ENCODE measurements around the gene FBXL15.
"Not testable (repeated sequence)": the region's sequence is repeated elsewhere in the genome, so short reads cannot be mapped to it uniquely, and the experiment has no call there.

The FBXL15 gene

GRCh38 chr10:102431452-102432124 is 11.0 kb downstream of the FBXL15 start:
- DNase-seq: no peak

GRCh38 chr10:102432162-102432950 is 11.7 kb downstream of the FBXL15 start, which contains the start of gene CUEDC2:
Gene CUEDC2, minus strand, starts transcription at chr10:102432574. Its CDS starts 7,386 bp downstream, at chr10:102425188.
- peak; percentile 100 for DNase-seq

- peak; percentile 71 for DNase-seq
These were observed 13.0 kb downstream of the FBXL15 start for GRCh38 chr10:102433619-102434046.

DNA sequence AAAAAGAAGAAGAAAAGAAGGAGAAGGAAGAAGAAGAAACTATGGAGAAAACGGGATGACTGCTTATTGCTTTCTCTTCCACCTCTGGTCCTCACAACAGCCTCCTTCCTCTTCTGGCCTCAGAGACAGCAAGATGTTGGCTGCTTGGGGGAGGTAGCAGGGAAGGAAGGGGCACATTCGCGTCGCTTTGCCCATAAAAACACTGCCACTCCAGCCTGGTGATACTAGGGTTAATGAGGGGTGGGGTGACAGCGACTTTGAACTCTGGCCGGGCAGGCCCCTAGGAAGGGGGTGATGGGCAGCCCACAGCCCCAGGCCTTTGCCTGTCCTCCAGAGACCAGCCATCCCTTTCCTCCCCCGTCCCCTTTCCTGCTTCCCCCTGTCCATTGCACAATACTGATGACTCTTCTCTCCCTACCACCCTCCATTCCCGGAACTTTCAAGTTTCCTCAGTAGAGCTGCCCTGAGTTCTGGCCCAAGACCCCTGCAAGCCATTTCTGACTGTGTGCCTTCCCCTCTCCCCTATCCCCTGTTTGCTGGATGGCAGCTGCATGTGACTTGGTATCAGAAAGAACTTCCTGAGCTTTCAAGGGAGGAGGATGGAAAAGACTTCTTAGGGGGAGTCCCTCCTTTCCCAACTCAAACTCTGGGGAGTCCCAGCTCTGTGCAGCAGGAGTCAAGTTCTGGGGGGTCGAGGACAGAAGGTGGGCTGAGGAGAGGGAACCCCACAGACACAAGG is 13.9 kb downstream of the FBXL15 start:
- no peak for DNase-seq

DNA sequence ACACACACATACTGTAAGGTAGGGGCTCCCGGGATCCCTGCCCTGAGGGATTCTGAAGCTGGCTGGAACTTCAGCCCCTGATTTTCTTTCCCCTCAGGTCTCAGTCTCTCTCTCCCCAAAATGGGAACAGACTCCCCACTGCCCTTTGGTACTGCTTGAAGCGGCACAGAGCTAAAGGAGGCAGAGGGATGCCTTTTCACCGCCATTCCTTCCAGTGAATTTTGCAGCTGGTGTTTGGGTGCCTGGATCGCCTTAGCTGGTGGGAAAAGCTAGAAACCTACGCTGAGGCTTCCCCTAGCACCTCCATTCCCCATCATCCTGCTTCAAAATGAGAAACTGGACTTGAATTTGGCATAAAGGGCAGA is 14.5 kb downstream of the FBXL15 start:
- no peak for DNase-seq

GRCh38 chr10:102435529-102436233 is 15.0 kb downstream of the FBXL15 start:
- peak; percentile 79 for DNase-seq

DNA sequence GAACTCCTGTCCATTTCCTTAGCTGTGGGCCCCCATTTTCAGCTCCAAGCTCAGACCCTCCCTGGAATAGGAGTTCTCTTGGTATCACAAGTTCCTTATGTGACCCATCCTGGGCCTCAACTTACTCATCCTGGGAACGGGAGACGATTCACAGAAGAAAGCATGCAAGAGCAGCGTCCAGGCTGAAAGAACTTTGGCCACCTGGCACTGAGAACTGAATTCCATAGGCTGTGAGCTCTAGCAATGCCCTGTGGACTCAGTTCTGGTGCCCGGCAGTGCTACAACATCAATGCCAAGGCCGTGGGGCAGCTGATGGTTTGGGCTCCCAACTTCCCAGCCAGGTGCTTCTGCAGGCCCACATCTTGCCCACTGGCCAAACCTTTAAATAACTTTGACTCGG is 15.7 kb downstream of the FBXL15 start:
- DNase-seq: no peak

GRCh38 chr10:102437515-102437914 is 16.9 kb downstream of the FBXL15 start:
- no peak for DNase-seq

GRCh38 chr10:102438374-102438773 is 17.7 kb downstream of the FBXL15 start:
- DNase-seq: no peak

DNA sequence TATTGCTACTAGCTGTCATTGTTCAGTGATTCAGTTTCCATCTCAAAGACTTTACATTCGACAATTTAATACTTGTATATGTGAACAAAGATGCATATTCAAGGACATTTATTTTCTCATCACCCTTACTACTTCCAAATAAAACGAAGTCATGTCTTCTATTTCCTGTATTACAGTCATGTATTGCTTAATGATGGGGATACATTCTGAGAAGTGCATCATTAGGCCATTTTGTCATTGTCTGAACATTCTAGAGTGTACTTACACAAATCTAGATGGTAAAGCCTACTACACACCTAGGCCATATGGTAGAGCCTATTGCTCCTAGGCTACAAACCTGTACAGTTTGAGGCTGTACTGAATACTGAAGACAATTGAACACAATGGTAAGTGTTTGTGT is 24.2 kb downstream of the FBXL15 start:
- DNase-seq: no peak

GRCh38 chr10:102449321-102450123 is 28.9 kb downstream of the FBXL15 start:
- DNase-seq: peak; percentile 88

GRCh38 chr10:102450124-102450373 is 29.4 kb downstream of the FBXL15 start:
- no peak for DNase-seq

DNA sequence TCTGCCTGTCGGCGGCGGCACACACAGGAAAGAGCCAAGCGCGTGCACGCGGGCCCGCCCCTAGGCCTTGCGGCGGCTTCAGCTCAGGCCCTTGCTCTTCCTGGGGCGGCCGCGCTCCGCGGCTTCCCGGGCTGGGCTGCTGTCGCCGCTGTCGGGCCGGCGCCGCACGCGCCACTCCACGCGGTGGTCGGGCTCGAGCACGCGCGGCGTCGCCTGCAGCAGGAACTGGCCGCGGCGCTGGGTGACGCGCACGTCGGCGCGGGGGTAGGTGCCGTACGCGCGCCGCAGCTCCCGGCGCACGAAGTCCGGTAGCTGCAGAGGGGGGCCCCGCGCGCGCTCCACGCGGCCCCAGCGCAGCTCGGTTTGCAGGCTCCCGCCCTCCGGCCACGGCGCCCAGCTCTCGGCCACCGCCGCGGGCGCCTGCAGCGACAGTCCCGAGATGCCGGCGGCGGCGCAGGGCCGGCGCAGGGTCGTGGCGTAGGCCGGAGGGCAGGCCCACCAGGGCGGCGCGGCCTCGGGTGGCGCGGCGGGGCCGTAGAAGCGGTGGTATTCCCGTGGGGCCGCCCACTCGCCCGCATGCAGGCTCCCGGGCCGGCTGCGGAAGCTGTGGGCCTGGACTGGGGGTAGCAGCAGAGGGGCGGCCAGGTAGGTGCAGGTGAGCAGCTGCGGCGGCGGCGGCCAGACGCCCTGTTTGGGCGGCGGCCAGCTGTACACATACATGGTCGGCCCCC is 29.9 kb downstream of the FBXL15 start:
- DNase-seq: peak; percentile 92

- DNase-seq: peak; percentile 69
These were observed 30.7 kb downstream of the FBXL15 start, which contains the start of gene C10orf95 for GRCh38 chr10:102451105-102451969. Gene C10orf95, minus strand, starts transcription at chr10:102451543. Its CDS starts 450 bp downstream, at chr10:102451093.

DNA sequence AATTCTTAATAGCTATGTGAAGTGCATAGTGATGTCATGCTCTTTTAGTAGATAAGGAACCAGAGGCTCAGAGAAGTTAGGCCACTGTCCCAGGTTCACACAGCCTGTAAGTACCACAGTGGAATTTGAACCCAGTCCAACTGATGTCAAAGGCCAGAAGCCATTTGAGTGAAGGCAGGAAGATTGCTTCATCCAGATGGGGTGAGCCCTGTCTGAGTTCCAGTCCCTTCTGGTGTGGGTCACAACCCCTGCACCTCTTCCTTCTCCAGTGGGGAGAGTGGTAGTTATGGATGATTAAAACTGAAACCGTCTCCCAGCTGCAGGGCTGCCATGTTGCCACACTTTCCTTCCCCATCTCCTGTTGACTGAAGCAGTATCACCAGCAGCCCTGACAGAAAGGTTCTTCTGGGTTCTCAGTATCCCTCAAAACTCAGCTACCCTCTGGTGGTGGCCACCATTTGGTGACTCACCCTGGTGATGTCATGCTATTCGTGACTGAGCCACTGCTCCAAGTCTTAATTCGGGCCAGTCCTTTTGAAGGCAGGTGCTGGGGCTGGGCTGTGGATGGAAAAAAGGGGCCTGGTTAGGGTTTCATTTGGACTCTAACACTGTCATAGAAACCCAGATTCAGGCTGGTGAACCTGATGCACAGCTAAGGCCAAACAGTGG is 32.2 kb downstream of the FBXL15 start:
- peak; percentile 80 for DNase-seq

GRCh38 chr10:102453502-102453901 is 32.9 kb downstream of the FBXL15 start:
- DNase-seq: no peak

DNA sequence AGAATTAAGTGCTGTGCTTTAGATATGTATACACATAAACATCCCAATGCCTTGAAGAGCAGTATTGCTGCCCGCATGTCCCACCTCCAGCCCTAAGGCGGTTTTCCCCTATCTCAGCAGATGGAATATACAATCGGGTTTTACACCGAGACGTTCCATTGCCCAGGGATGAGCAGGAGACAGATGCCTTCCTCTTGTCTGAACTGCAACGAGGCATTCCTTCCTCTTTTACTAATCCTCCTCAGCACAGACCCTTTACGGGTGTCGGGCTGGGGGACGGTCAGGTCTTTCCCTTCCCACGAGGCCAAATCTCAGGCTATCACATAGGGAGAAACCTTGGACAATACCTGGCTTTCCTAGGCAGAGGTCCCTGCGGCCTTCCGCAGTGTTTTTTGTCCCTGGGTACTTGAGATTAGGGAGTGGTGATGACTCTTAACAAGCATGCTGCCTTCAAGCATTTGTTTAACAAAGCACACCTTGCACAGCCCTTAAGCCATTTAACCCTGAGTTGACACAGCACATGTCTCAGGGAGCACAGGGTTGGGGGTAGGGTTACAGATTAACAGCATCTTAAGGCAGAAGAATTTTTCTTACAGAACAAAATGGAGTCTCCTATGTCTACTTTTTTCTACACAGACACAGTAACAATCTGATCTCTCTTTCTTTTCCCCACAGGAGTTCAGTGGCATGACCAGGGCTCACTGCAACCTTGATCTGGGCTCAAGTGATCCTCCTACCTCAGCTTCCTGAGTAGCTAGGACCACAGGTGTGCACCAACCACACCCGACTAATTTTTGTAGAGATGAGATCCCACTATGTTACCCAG is 34.2 kb downstream of the FBXL15 start:
- DNase-seq: not testable (repeated sequence)

GRCh38 chr10:102455893-102456471 is 35.3 kb downstream of the FBXL15 start:
- no peak for DNase-seq

Measured in activated CD8-positive, alpha-beta memory T cell treated with anti-CD3 and anti-CD28 coated beads for 24 hours (primary cell).